Suppressor macrophage treated with lipopolysaccharide for 1 hour (primary cell): ENCODE data around the gene ZNF639.
A peak's percentile ranks its signal among the peaks of the same experiment; 100 is the strongest.
"Not testable (repeated sequence)": the region's sequence is repeated elsewhere in the genome, so short reads cannot be mapped to it uniquely, and the experiment has no call there.

Source experiments
- DNase-seq, 3 donors: peaks; one replicate each; pipeline ENCODE4 v3.0.0-alpha.2; 2020 to 2022

Gene ZNF639

GRCh38 chr3:179322286-179323196 lies at the start of gene ZNF639:
TSS of gene ZNF639 (plus strand) at chr3:179323031. CDS start at chr3:179328294, 5,263 bp downstream.
- DNase-seq: peak; percentile 83 to 93 (median 89)

DNA sequence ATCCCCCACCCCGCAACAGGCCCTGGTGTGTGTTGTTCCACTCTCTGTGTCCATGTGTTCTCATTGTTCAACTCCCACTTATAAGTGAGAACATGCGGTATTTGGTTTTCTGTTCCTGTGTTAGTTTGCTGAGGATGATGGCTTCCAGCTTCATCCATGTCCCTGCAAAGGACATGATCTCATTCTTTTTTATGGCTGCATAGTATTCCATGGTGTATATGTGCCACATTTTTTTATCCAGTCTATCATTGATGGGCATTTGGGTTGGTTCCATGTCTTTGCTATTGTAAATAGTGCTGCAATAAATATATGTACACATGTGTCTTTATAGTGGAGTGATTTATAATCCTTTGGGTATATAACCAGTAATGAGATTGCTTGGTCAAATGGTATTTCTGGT lies 48.4 kb upstream of the ZNF639 start:
- DNase-seq: not testable (repeated sequence)

DNA sequence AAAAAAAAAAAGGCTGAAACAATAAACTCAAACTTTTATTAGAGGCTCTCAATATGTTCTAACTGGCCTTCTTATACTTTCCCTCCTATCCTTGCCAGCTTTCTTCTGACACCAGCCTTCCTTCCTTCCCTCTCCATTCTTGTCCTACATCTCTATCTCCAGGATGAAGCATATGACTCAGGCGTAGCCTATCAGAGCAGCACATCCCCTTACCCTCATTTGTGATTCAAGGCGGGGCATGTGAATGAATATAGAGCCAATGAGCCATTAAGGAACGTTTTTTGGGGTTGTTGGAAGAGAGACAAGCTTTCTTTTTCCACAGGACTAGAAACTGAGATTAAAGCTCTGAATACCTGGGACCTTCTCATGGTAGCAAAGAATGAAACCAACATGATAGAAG lies 46.8 kb upstream of the ZNF639 start:
- DNase-seq: no peak

- DNase-seq: no peak
These were observed 46.1 kb upstream of the ZNF639 start for GRCh38 chr3:179276743-179277142.

- no peak for DNase-seq
These were observed 44.7 kb upstream of the ZNF639 start for GRCh38 chr3:179278151-179278550.

GRCh38 chr3:179278932-179279693 lies 43.7 kb upstream of the ZNF639 start:
- DNase-seq: no peak

GRCh38 chr3:179279837-179280236 lies 43.0 kb upstream of the ZNF639 start:
- DNase-seq: no peak

DNA sequence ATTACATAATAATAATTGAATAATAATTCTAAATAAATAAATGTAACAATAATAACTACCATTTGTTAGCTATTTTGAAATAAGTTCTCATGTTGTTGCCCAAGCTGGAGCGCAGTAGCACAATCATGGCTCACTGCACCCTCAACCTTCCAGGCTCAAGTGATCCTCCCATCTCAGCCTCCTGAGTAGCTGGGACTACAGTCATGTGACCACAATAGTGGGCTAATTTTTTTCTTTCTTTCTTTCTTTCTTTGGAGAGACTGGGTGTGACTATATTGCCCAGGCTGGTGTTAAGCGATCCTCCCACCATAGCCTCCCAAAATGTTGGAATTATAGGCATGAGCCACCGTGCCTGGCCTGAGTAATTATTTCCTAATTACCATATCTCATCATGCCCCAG lies 41.0 kb upstream of the ZNF639 start:
- DNase-seq: no peak

GRCh38 chr3:179286331-179286730 lies 36.5 kb upstream of the ZNF639 start:
- no peak for DNase-seq

DNA sequence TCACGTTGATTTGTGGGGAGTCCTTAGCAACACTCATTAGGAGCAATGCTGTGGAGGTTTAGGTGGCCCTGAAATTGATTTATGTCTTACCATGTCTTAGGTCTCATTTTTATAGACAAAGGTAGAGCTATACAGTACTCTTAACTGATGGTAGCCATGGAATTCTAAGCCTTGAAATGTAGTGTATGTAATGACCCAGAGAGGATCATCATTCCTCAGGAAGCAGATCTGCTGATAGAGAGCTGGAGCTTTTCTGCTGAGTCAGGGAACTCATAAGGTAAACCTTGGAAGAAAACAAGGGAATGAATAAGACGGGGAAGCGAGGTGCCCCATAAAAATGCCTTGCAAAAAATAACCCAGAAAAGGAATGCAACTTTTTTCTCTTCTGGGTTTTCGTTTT lies 34.0 kb upstream of the ZNF639 start:
- DNase-seq: no peak

DNA sequence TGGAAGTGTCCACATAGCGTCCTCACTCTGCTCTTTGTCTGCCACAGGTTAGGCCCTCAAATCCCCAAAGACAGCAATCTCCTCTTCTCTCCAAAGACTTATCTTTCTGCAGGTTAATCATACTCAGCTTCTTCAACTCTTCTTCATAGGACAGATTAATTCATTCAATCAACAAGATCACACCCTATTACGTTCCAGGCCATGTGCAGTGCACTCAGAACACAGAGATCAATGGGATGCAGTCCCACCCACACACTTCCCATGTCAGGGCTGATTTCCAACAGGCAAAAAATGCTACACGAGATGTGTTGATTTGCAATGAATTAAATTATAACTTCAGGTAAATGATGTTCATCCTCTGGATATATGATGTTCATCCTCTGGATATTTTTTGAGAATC lies 33.5 kb upstream of the ZNF639 start:
- DNase-seq: no peak

- no peak for DNase-seq
These were observed 30.4 kb upstream of the ZNF639 start for GRCh38 chr3:179292450-179292849.

- no peak for DNase-seq
These were observed 24.7 kb upstream of the ZNF639 start for GRCh38 chr3:179297971-179298725.

- DNase-seq: no peak
These were observed 23.5 kb upstream of the ZNF639 start for GRCh38 chr3:179299316-179299715.

- no peak for DNase-seq
These were observed 22.7 kb upstream of the ZNF639 start for GRCh38 chr3:179299999-179300613.

DNA sequence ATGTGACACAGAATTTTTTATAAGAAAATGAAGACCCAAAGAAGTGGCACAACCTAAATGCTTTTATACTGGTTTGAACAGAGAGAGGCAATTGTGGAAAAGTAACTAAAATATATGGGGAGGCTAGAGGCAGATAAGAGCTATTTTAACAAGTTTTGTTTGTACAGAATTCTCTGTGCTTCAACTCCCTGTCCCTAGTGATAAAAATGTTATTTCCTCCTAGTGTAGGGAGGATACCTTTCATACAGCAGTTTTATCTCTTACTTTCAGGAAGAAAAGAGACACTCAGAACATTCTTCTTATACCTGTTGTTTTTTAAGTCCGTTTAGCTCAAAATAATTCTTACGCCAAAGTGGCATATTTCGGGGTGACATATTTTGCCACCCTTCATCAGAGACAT lies 21.2 kb upstream of the ZNF639 start:
- no peak for DNase-seq

- DNase-seq: no peak
These were observed 20.7 kb upstream of the ZNF639 start for GRCh38 chr3:179302111-179302510.

GRCh38 chr3:179304605-179305004 lies 18.2 kb upstream of the ZNF639 start:
- DNase-seq: peak; percentile 49 to 57 (median 52)

GRCh38 chr3:179307362-179307761 lies 15.5 kb upstream of the ZNF639 start:
- DNase-seq: not testable (repeated sequence)

- no peak for DNase-seq
These were observed 14.8 kb upstream of the ZNF639 start for GRCh38 chr3:179308001-179308400.

- DNase-seq: no peak
These were observed 13.4 kb upstream of the ZNF639 start for GRCh38 chr3:179309225-179310078.

DNA sequence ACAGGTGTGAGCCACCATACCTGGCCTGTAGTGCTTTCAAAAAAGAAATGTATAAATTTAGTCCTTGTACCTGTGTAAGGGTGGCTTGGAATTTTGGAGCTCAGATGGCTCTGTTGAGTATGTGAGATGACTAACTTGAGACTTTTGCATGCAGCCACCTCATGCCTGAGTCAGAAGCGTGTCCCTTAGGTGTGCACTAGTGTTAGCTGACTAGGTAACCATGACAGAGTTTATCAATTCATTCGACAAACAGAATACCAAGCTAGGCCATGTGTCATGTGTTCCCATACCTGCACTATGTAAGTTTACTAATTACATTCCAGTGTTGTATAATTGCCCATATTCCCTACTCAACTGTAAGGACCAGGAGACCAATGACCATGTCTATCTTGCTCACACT lies 4.0 kb upstream of the ZNF639 start:
- DNase-seq: no peak
